ENCODE data around the gene TANGO6.

DNA sequence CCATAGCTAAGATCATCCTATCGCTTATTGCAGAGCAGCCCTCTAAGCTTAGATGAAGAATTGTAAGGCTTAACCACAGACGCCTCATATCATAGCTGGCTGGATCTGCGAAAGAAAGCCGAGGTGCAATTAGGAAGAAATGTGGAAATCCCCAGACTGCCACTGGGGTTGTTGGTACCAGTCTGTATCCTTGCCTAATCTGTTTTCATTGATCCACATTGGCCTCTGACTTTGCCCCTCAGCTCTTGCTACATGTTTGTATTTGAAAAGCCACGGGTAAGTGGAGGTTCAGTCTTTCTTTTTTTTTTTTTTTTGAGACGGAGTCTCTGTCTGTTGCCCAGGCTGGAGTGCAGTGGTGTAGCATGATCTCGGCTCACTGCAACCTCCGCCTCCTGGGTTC lies 48.9 kb downstream of the TANGO6 start:
- TF ChIP-seq, protein P1, sequence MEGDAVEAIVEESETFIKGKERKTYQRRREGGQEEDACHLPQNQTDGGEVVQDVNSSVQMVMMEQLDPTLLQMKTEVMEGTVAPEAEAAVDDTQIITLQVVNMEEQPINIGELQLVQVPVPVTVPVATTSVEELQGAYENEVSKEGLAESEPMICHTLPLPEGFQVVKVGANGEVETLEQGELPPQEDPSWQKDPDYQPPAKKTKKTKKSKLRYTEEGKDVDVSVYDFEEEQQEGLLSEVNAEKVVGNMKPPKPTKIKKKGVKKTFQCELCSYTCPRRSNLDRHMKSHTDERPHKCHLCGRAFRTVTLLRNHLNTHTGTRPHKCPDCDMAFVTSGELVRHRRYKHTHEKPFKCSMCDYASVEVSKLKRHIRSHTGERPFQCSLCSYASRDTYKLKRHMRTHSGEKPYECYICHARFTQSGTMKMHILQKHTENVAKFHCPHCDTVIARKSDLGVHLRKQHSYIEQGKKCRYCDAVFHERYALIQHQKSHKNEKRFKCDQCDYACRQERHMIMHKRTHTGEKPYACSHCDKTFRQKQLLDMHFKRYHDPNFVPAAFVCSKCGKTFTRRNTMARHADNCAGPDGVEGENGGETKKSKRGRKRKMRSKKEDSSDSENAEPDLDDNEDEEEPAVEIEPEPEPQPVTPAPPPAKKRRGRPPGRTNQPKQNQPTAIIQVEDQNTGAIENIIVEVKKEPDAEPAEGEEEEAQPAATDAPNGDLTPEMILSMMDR (IDR thresholded peaks at IDR 0.05) = no peak
- TF ChIP-seq POLR2A (IDR thresholded peaks at IDR 0.05) (no peak), EP300 (IDR thresholded peaks at IDR 0.05) (no peak)

All from tibial nerve (tissue), 4 donors.